T-helper 2 cell treated with Interferon-gamma antibody and Interleukin-4, amounts not matched to agents 5 μg/mL and 100 μg/mL, for 36 hours (primary cell): ENCODE results near the gene SHROOM3.

Experiments used
- DNase-seq: peaks from one replicate; pipeline ENCODE4 v3.0.0; 2021; ENCODE audit warnings: low spot score
- H3K27ac Mint-ChIP-seq: one replicate; pipeline ENCODE4 v1.8.0; 2021; ENCODE audit warnings: mild to moderate bottlenecking, mixed read lengths
- H3K27me3 Mint-ChIP-seq: one replicate; pipeline ENCODE4 v1.8.0; 2021; ENCODE audit warnings: low read depth, mixed read lengths
- H3K36me3 Mint-ChIP-seq: one replicate; pipeline ENCODE4 v1.8.0; 2021; ENCODE audit warnings: low read depth, mixed read lengths
- H3K4me1 Mint-ChIP-seq: one replicate; pipeline ENCODE4 v1.8.0; 2021; ENCODE audit warnings: low read depth, mixed read lengths
- H3K4me3 Mint-ChIP-seq: one replicate; pipeline ENCODE4 v1.8.0; 2022; ENCODE audit warnings: mild to moderate bottlenecking, moderate library complexity, mixed read lengths
- H3K9me3 Mint-ChIP-seq: one replicate; pipeline ENCODE4 v1.8.0; 2021; ENCODE audit warnings: mixed read lengths

Gene SHROOM3

DNA sequence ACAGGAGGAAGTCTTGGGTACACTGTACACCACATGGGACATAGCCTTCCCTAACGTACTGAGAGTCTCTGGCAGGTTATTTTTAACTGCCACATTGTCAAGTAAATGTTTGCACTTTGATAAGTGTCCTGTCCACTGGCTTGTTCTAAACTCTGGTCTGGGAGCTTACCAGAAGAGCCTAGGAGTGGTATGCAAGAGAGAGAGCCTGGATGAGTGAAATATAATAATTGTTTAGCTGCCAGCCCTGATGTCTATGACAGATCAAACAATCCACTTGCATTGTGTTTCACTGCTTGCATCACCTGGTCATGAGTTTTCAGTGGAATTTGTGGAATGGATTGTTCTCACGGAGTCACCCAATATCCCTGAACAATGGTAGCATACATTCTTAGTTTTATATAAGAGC lies 91.6 kb downstream of the SHROOM3 start:
- Mint-ChIP-seq H3K9me3 (no peaks in the 10 kb centered on the region), H3K27me3 (peaks cover 4% of the 10 kb centered on the region), H3K36me3 (no peaks in the 10 kb centered on the region), H3K4me1 (no peaks in the 10 kb centered on the region), H3K4me3 (no peak overlapping the region), H3K27ac (no peak overlapping the region)
- no peak for DNase-seq

DNA sequence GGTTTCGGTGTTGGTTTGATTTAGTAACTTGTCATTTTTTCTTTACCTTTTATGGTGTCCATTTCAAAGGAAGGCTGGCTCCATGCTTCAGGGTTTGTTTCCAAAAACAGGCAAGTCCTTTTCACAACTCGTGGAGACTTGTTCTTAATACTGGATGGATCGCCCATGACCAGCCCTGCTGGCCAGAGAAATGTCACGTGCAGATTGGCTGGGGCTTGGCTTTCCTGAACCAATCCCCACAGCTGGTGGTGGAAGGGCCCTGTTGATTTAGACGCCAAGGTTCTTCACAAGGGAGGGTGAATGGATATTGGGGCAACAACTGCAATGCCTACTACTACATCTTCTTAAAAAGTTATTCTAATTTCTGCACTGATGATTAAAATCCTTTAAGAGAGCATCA lies 92.6 kb downstream of the SHROOM3 start:
- no peak for DNase-seq
- no peak overlapping the region for H3K4me3 Mint-ChIP-seq
- no peaks in the 10 kb centered on the region for H3K4me1 Mint-ChIP-seq
- no peaks in the 10 kb centered on the region for H3K9me3 Mint-ChIP-seq
- H3K27me3 Mint-ChIP-seq = peaks cover 4% of the 10 kb centered on the region
- H3K27ac Mint-ChIP-seq = no peak overlapping the region
- no peaks in the 10 kb centered on the region for H3K36me3 Mint-ChIP-seq

DNA sequence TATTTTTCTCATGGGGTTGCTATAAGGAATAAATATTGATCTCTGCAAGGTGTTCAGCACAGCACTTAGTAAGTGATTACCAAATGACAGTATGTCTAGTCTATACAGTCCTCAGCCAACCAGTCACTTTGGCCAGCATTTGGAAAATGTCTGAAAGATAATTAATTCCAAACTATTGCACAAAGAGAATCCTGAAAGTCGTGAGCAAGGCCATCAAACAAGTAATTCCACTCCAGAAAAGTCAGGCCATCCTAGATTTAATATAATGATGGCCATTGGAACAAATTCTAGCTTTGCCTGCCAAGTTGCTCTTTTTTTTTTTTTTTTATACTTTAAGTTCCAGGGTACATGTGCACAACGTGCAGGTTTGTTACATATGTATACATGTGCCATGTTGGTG lies 96.6 kb downstream of the SHROOM3 start:
- no peak overlapping the region for H3K4me3 Mint-ChIP-seq
- peaks cover 4% of the 10 kb centered on the region for H3K27me3 Mint-ChIP-seq
- H3K4me1 Mint-ChIP-seq = no peaks in the 10 kb centered on the region
- no peaks in the 10 kb centered on the region for H3K9me3 Mint-ChIP-seq
- H3K36me3 Mint-ChIP-seq = no peaks in the 10 kb centered on the region
- no peak for DNase-seq
- H3K27ac Mint-ChIP-seq = no peak overlapping the region

DNA sequence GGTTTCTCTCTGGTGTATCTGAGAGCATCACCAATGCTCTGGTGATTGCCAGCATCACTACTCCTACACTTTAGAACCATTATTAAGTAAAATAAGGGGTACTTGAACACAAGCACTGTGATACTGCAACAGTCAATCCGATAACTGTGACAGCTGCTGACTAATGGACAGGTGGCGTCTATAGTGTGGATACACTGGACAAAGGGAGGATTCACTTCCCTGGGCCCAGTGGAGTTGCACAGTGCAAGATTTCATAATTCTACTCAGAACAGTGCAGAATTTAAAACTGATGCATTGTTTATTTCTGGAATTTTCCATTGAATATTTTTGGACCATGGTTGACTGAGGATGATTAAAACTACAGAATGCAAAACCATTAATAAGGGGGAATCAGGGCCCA lies 97.8 kb downstream of the SHROOM3 start:
- H3K27me3 Mint-ChIP-seq = peaks cover 4% of the 10 kb centered on the region
- no peak for DNase-seq
- no peaks in the 10 kb centered on the region for H3K36me3 Mint-ChIP-seq
- H3K27ac Mint-ChIP-seq = no peak overlapping the region
- H3K4me1 Mint-ChIP-seq = no peaks in the 10 kb centered on the region
- H3K4me3 Mint-ChIP-seq = no peak overlapping the region
- no peaks in the 10 kb centered on the region for H3K9me3 Mint-ChIP-seq

DNA sequence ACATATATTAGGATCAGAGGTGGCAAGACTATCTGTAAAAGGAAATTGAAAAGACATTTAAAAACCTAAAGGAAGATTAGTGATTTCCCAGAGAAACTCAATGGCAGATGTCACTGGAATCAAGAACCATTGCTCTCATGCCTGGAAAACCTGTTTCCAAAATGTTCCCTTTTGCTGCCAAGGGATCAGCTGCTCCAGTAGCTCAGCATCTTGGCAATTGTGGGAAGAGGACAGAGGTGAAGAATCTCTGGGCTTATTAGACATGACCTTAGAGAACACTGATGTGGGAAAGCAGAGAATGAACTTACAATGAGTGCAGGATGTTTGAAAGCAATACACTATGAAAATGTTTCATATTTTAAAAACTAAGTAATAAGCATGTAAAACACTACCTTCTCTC lies 98.3 kb downstream of the SHROOM3 start:
- no peak overlapping the region for H3K27ac Mint-ChIP-seq
- no peaks in the 10 kb centered on the region for H3K36me3 Mint-ChIP-seq
- peaks cover 4% of the 10 kb centered on the region for H3K27me3 Mint-ChIP-seq
- no peak for DNase-seq
- H3K9me3 Mint-ChIP-seq = no peaks in the 10 kb centered on the region
- H3K4me3 Mint-ChIP-seq = no peak overlapping the region
- no peaks in the 10 kb centered on the region for H3K4me1 Mint-ChIP-seq

DNA sequence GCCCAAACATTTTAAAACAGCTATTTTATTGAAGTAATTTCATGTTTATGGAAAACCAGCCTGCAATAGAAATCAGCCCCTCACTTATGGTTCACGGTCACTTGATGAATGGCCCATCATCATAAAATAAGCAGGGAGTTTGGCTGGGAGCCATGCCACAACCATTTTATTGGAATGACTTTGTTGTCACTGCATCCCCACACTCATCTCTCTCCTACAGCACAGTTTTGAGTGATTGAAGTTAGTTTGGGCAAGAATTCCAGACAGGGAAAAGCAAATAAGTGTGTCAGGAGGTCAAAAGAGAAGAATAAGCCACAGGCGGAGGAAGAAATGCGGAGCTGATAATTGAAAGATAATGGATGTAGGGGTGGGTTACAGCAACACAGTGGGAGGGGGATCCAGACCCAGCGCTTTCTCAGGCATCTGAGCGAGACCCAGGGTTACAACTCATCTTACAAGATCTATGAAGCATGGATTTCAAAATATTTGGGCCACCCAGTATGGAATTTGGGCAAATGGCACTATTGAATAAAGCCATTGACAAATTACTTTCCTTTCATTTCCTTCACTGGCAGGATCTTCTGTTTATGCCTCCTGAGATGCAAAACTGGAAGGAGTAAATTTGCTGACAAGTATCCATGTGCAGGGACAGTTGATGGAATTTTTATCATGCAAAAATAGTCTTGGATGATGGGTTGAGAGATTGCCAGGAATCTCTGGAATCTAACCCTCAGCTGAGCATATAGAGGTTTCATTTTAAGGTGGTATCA lies 100.8 kb downstream of the SHROOM3 start:
- Mint-ChIP-seq H3K4me1 (no peaks in the 10 kb centered on the region), H3K27ac (no peak overlapping the region), H3K27me3 (peaks cover 4% of the 10 kb centered on the region), H3K4me3 (no peak overlapping the region), H3K36me3 (no peaks in the 10 kb centered on the region), H3K9me3 (no peaks in the 10 kb centered on the region)
- no peak for DNase-seq

DNA sequence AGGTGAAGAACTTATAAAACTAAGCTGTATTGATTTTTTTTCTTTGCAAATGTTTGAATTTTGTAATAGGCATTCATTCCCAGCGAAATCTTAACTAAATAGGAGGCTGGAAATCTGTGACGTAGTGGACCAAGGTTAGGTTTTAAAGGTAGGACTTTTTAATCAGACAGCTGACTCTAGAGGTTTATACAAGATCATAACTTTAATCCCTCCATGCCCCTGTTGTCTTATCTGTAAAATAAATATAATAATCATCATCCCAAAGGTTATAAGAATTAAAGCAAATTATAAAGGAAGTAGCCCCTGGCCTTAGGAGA lies 101.3 kb downstream of the SHROOM3 start:
- Mint-ChIP-seq H3K9me3 (no peaks in the 10 kb centered on the region), H3K36me3 (no peaks in the 10 kb centered on the region), H3K4me1 (no peaks in the 10 kb centered on the region), H3K27me3 (peaks cover 4% of the 10 kb centered on the region), H3K27ac (no peak overlapping the region), H3K4me3 (no peak overlapping the region)
- DNase-seq = no peak

DNA sequence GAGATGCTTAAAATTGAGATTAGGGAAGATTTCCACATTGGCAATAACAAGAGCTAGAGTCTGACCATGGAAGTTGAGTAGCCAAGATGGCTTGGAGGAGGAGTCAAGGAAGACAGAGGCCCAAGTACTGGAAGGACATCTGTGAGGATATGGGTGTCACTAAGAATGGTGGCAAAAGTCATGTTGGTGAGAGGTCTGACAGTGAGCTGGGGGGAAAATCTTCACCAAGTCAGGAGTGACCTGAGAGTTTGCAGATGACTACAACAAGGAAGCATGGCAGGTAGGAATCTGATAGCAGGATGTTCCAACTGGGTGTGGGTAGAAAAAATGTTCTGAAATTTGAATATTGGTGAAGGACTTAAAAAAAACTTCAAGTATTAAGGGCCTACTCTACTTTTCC lies 103.3 kb downstream of the SHROOM3 start:
- no peaks in the 10 kb centered on the region for H3K36me3 Mint-ChIP-seq
- no peak overlapping the region for H3K4me3 Mint-ChIP-seq
- H3K9me3 Mint-ChIP-seq = no peaks in the 10 kb centered on the region

DNA sequence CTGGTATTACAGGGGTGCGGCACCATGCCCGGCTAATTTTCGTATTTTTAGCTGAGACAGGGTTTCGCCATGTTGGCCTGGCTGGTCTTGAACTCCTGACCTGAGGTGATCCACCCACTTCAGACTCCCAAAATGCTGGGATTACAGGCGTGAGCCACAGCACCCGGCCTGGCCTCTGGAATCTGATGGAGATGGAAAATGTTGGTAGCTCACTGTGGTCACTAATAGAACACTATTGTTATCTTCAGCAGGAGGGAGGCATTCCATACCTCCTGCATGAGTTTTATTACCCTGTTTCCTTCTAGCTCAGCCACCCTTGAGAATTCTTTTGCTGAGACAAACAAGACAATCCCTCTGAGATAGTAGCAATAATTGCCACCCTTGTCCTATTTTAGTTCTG lies 105.0 kb downstream of the SHROOM3 start:
- H3K36me3 Mint-ChIP-seq = no peaks in the 10 kb centered on the region
- H3K27ac Mint-ChIP-seq = no peak overlapping the region
- DNase-seq = no peak
- H3K27me3 Mint-ChIP-seq = peaks cover 2% of the 10 kb centered on the region
- H3K9me3 Mint-ChIP-seq = no peaks in the 10 kb centered on the region
- peaks cover 1% of the 10 kb centered on the region for H3K4me1 Mint-ChIP-seq
- H3K4me3 Mint-ChIP-seq = no peak overlapping the region

More for the DNA sequence above, 103.3 kb downstream of the SHROOM3 start:
- DNase-seq = no peak
- Mint-ChIP-seq H3K4me1 (no peaks in the 10 kb centered on the region), H3K27me3 (peaks cover 4% of the 10 kb centered on the region), H3K27ac (no peak overlapping the region)

DNA sequence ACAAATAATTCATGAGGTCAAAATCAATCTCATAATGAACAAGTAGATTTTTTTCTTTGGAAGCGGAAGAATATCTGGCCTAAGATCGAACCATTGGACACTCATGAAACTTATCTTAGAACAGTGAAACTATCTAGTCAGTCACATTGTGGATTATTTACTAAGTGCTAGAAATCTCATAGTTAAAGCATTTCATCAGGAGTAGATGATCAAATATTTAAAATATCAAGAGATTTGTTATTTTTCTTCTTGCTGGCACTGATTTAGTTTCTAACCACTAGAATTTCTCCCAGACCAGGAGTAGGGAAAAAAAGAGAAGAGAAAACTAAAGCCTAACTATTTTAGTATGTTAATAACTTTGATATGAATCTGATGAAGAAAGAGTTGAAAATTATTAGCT lies 105.5 kb downstream of the SHROOM3 start:
- Mint-ChIP-seq H3K4me1 (peaks cover 6% of the 10 kb centered on the region), H3K9me3 (no peaks in the 10 kb centered on the region), H3K4me3 (no peak overlapping the region), H3K36me3 (no peaks in the 10 kb centered on the region), H3K27ac (no peak overlapping the region), H3K27me3 (peaks cover 2% of the 10 kb centered on the region)
- DNase-seq = no peak

DNA sequence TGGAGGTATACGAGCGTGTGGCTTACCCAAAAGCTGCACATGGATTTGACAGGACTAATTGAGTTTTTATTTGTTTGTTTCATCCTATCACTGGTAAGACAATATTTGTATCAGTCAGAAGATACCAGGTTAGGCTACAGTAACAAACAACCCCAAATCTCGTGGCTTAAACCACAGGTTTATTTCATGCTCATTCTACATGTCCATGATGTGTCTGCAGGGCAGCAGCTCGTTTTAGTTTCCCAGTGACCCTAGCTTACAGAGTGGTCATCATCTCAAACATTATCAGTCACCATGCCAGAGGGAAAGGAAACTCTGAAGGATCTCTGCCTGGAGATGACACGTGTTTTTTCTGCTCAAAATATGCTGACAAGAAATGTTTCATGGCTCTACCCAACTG lies 108.3 kb downstream of the SHROOM3 start:
- Mint-ChIP-seq H3K27me3 (peaks cover 5% of the 10 kb centered on the region), H3K4me3 (no peak overlapping the region), H3K36me3 (no peaks in the 10 kb centered on the region), H3K4me1 (peaks cover 8% of the 10 kb centered on the region), H3K27ac (no peak overlapping the region), H3K9me3 (no peaks in the 10 kb centered on the region)
- no peak for DNase-seq

DNA sequence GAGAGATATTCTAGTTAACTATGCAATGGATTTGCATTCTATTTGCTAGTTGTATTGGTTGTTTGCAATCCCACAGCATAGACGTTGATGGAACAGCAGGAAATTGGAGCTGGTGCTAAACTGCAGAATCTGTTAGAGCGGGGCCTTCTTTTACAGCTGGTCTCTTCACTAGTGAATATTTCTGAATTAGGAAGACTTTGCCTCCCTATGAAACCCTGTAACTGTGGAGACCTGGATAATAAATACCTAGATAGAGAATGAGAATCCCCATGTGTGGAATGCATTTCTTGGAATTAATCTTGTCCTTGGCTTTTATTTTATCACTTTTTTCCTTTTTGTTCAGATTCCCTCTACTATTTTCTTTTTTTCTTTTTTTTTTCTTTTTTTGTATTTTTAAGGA lies 109.7 kb downstream of the SHROOM3 start:
- Mint-ChIP-seq H3K36me3 (no peaks in the 10 kb centered on the region), H3K4me3 (peak overlapping the region; percentile 10), H3K27me3 (peaks cover 5% of the 10 kb centered on the region), H3K27ac (no peak overlapping the region), H3K4me1 (peaks cover 8% of the 10 kb centered on the region), H3K9me3 (no peaks in the 10 kb centered on the region)
- no peak for DNase-seq

DNA sequence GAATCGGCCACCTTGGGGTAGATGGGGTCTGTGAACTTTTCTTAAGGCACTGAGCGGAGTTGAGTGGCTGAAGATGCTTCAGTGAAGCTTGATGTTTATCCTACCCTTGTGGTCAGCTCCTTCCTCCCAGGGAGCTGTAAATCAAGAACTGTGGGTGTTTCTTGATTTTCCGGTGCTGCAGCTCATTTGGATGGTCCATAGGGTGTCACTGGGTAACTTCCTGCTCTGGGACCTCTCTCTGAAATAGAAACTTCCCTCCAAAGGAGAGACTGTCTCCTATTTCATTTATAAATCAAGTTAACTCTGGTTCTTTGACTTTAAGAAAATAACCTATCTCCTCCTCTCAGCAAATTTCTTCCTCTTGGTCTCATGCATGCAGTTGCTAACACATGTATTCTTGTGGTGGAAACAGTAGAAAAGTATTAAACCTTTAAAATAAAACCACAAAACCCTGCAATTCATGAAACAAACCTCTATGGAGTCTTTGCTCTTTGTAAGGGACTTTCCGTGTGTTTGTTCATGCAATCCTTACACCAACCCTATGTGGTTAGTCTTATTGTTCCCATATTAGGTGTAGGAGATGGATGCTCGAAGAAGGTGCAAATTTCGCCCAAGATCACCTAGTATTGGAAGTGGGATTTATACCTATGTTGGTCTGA lies 110.3 kb downstream of the SHROOM3 start:
- Mint-ChIP-seq H3K9me3 (no peaks in the 10 kb centered on the region), H3K4me3 (peak overlapping the region; percentile 10), H3K27me3 (peaks cover 5% of the 10 kb centered on the region), H3K36me3 (no peaks in the 10 kb centered on the region), H3K27ac (no peak overlapping the region), H3K4me1 (peaks cover 8% of the 10 kb centered on the region)
- DNase-seq = peak; percentile 5

DNA sequence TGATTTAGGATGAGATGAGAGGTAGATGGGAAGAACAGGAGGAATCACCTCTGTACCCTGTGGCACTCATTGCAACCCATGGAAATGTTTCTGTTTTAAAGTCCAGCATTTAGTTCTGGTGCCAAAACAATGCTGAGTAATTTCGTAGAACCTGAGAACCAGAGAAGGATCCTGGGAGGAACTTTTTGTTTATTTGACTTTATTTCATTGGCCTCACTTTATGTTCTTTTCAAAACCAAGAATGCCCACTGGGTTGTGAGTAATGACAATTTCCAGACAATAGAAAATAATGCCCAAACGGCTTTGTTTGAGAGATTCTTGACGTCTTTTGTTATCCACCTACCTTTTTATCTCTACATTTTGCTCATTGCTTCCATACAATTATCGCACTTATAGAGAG lies 111.3 kb downstream of the SHROOM3 start:
- Mint-ChIP-seq H3K36me3 (no peaks in the 10 kb centered on the region), H3K27ac (no peak overlapping the region), H3K4me1 (peaks cover 8% of the 10 kb centered on the region), H3K4me3 (no peak overlapping the region), H3K9me3 (no peaks in the 10 kb centered on the region), H3K27me3 (peaks cover 5% of the 10 kb centered on the region)
- no peak for DNase-seq
